Measurements from ENCODE around the gene NUCB1. TPM values are rescaled to one million over a fixed set of nuclear protein-coding genes. Genes with fewer than 3 reads are reported as not detected.

Gene NUCB1
- total and polyA plus RNA-seq, 9 of the 15 experiments (the other 6 are each of a cell fraction or from before 2014, with no cell fraction given), result 3.1 to 153 (median 71.7) TPM

GRCh38 chr19:48965806-48966540, 65.9 kb downstream of the NUCB1 start (continued):
- TF ChIP-seq FIP1L1 (IDR thresholded peaks at IDR 0.05; ENCODE audit: low read depth, low read length, poor library complexity, severe bottlenecking) (no peak), ZNF76 (CRISPR knock-in tag; IDR thresholded peaks at IDR 0.05; ENCODE audit: borderline replicate concordance) (no peak; the same call in 1 of the 2 replicates), ZNF57 (CRISPR knock-in tag; IDR thresholded peaks at IDR 0.05) (no peak), PTRF (tag; IDR thresholded peaks at IDR 0.05) (no peak), ZNF174 (CRISPR knock-in tag; IDR thresholded peaks at IDR 0.05) (no peak), ZBTB17 (CRISPR knock-in tag; IDR thresholded peaks at IDR 0.05) (peak; percentile 50; the same call in 1 of the 2 replicates), EHMT2 (IDR thresholded peaks at IDR 0.05) (no peak), USF1 (CRISPR knock-in tag; IDR thresholded peaks at IDR 0.05) (peak; percentile 41; the same call in 1 of the 2 replicates), ZC3H8 (IDR thresholded peaks at IDR 0.05) (0 out of 2 replicates have a peak, but pooled peaks have one; percentile 4), NFRKB (IDR thresholded peaks at IDR 0.05; ENCODE audit: low read depth) (no peak), NELFE (IDR thresholded peaks at IDR 0.05; ENCODE audit: insufficient read depth, insufficient read length) (no peak), SMARCE1 (IDR thresholded peaks at IDR 0.05) (no peak), MEIS2 (IDR thresholded peaks at IDR 0.05; ENCODE audit: partially characterized antibody) (no peak), ZNF436 (CRISPR knock-in tag; IDR thresholded peaks at IDR 0.05) (0 out of 2 replicates have a peak, but pooled peaks have one; percentile 1), SIN3B (IDR thresholded peaks at IDR 0.05; ENCODE audit: low read depth) (no peak), CCNT2 (IDR thresholded peaks at IDR 0.05; ENCODE audit: borderline replicate concordance, extremely low read depth, insufficient read length, low read depth, low read length) (peak; percentile 18), HMG20A (CRISPR knock-in tag; conservative IDR thresholded peaks at IDR 0.05) (no peak), SMAD1 (IDR thresholded peaks at IDR 0.05; ENCODE audit: low read depth, low read length, partially characterized antibody) (peak; percentile 17), RBFOX2 (IDR thresholded peaks at IDR 0.05; ENCODE audit: low read depth, low read length) (peak; percentile 91), TEAD2 (tag; IDR thresholded peaks at IDR 0.05) (no peak), ZNF134 (CRISPR knock-in tag; conservative IDR thresholded peaks at IDR 0.05) (no peak), ZNF778 (CRISPR knock-in tag; IDR thresholded peaks at IDR 0.05) (no peak), ZNF655 (CRISPR knock-in tag; IDR thresholded peaks at IDR 0.05) (no peak), ZNF217 (CRISPR knock-in tag; IDR thresholded peaks at IDR 0.05) (no peak), ATF4 (CRISPR knock-in tag; IDR thresholded peaks at IDR 0.05) (peak; percentile 6; the same call in 1 of the 2 replicates), RBM22 (IDR thresholded peaks at IDR 0.05; ENCODE audit: low read depth, low read length, poor library complexity, severe bottlenecking) (peak; percentile 73), PHF8 (IDR thresholded peaks at IDR 0.05; ENCODE audit: borderline replicate concordance, low read length) (peak; percentile 38; the same call in 1 of the 2 replicates), SNAPC5 (CRISPR knock-in tag; IDR thresholded peaks at IDR 0.05) (no peak)
